Keratinocyte (primary cell): Measurements from ENCODE around the gene R3HDM1. TPM values are rescaled to one million over a fixed set of nuclear protein-coding genes. Genes with fewer than 3 reads are reported as not detected.

Experiments used
- DNase-seq: peaks from one replicate; pipeline ENCODE4 v3.0.0-alpha.2; 2011; ENCODE audit warnings: low read depth, missing footprints, low spot score
- FAIRE-seq: peaks from 2 replicates; lab custom pipeline; 2011; peaks lifted over from hg19 to GRCh38; lab: Jason Lieb, UNC
- H2AFZ ChIP-seq: 2 replicates; pipeline ENCODE4 v1.6.0; 2012; ENCODE audit warnings: low read length, control low read depth, inconsistent platforms; ENCODE audit not compliant: control insufficient read depth
- H3K27ac ChIP-seq: 2 replicates; pipeline ENCODE4 v1.5.1; 2011; ENCODE audit warnings: low read length; ENCODE audit not compliant: control insufficient read depth, insufficient read depth
- H3K27me3 ChIP-seq: 3 replicates; pipeline ENCODE4 v1.6.0; 2011; ENCODE audit warnings: low read length; ENCODE audit not compliant: control insufficient read depth, insufficient read depth; ENCODE audit errors: extremely low read depth
- H3K36me3 ChIP-seq, 2 experiments: 2 replicates in 1 of 2; 3 replicates in 1 of 2; pipeline ENCODE4 v1.5.1; 2011; ENCODE audit warnings: low read length in 2 of 2, mild to moderate bottlenecking in 1 of 2; ENCODE audit not compliant: control insufficient read depth in 2 of 2, insufficient read depth in 2 of 2; ENCODE audit errors: extremely low read depth in 1 of 2
- H3K4me1 ChIP-seq: 3 replicates; pipeline ENCODE4 v1.5.1; 2011; ENCODE audit warnings: low read length; ENCODE audit not compliant: control insufficient read depth, insufficient read depth; ENCODE audit errors: extremely low read depth
- H3K4me2 ChIP-seq: 3 replicates; pipeline ENCODE4 v1.6.0; 2011; ENCODE audit warnings: low read depth, low read length; ENCODE audit not compliant: control insufficient read depth, insufficient read depth; ENCODE audit errors: extremely low read depth
- H3K4me3 ChIP-seq, 3 experiments: fragments of 200-600 bp in 1 of 3; sonication (generic) in 1 of 3; 2 replicates in 2 of 3; 3 replicates in 1 of 3; pipeline ENCODE4 v1.5.1; 2011 to 2016; ENCODE audit warnings: low read length in 3 of 3, mild to moderate bottlenecking in 3 of 3, control low read depth in 2 of 3, inconsistent platforms in 1 of 3, low read depth in 1 of 3, mixed read lengths in 1 of 3, mixed run types in 1 of 3, moderate library complexity in 1 of 3; ENCODE audit not compliant: control insufficient read depth in 2 of 3, insufficient read depth in 2 of 3; ENCODE audit errors: extremely low read depth in 1 of 3
- H3K79me2 ChIP-seq: 2 replicates; pipeline ENCODE4 v1.6.0; 2012; ENCODE audit warnings: low read length; ENCODE audit not compliant: control insufficient read depth, insufficient read depth
- H3K9ac ChIP-seq: 3 replicates; pipeline ENCODE4 v1.6.0; 2011; ENCODE audit warnings: low read length; ENCODE audit not compliant: control insufficient read depth, insufficient read depth; ENCODE audit errors: extremely low read depth
- H3K9me1 ChIP-seq: 3 replicates; pipeline ENCODE4 v1.6.0; 2011; ENCODE audit warnings: low read length; ENCODE audit not compliant: control insufficient read depth, insufficient read depth; ENCODE audit errors: extremely low read depth
- H3K9me3 ChIP-seq: 2 replicates; pipeline ENCODE4 v1.5.1; 2012; ENCODE audit warnings: low read depth, low read length; ENCODE audit not compliant: control insufficient read depth
- H4K20me1 ChIP-seq: 3 replicates; pipeline ENCODE4 v1.6.0; 2011; ENCODE audit warnings: low read length; ENCODE audit not compliant: control insufficient read depth, insufficient read depth; ENCODE audit errors: extremely low read depth
- EZH2 ChIP-seq: IDR thresholded peaks from one replicate; pipeline ENCODE4 v1.6.1; 2012; ENCODE audit warnings: inconsistent platforms, mild to moderate bottlenecking, low read length, moderate library complexity
- dilution Hi-C: fragments of 300-500 bp; cut with MboI; formaldehyde crosslinking; loops from one replicate; pipeline ENCODE4 v1.7.0; 2020; ENCODE audit warnings: low sequenced_read_pairs; ENCODE audit not compliant: extremely low pct_ligation_motif_present
- polyA plus RNA-seq, 5 experiments: library from polyadenylated mRNA; depleted of rRNA in 3 of 5; stranded (reverse) in 3 of 5; stranded (forward) in 1 of 5; unstranded in 1 of 5; fragments of >200 nt; gene quantifications; 1 replicate in 1 of 5; 2 replicates in 3 of 5; 3 replicates in 1 of 5; pipeline versions ENCODE4 v1.2.1 to v1.2.3, GENCODE V29; 2011 to 2012; ENCODE audit warnings: missing spikeins in 2 of 5, low read depth in 1 of 5, low replicate concordance in 1 of 5
- TF ChIP-seq, protein P1 (sequence below), 3 experiments: IDR thresholded peaks in 1 of 3; conservative IDR thresholded peaks in 1 of 3; optimal IDR thresholded peaks in 1 of 3; 2 replicates in 2 of 3; 3 replicates in 1 of 3; pipeline versions ENCODE3 to v1.5.1; 2011; ENCODE audit warnings: low read length in 3 of 3, mild to moderate bottlenecking in 3 of 3, moderate library complexity in 2 of 3, control low read depth in 1 of 3, inconsistent platforms in 1 of 3; ENCODE audit not compliant: insufficient read depth in 2 of 3; ENCODE audit errors: extremely low read depth in 1 of 3

R3HDM1 gene
- polyA plus RNA-seq, 1 donor (not counting 4 experiments of a cell fraction or from before 2014, with no cell fraction given), result 41.0 TPM

DNA sequence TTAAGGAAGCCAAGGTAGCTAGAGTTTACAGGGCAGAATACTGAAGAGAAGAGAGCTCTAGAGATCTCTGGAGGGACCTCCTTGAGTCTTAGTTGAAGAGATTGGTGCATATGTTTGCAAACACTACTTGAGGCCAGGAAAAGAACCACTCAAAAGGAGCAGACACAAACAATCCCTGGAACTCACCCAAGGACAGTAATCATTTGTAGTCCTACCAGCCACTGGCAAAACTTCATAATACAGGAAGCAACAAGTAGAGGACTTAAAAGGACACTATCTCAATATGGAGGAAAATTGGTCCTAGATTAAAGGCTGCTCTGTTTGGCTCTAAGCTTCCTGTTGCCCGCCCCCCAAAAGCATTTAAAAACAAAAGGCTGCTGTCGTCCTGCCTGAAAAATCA is 163.4 kb downstream of the R3HDM1 start:
- H3K4me1 ChIP-seq, result no peaks in the 10 kb centered on the region
- no peaks in the 10 kb centered on the region for H3K27me3 ChIP-seq
- dilution Hi-C loops, result no loop called here
- no peak overlapping the region for H3K4me3 ChIP-seq
- no peak overlapping the region for H3K4me2 ChIP-seq
- no peaks in the 10 kb centered on the region for H4K20me1 ChIP-seq
- H3K9ac ChIP-seq, result no peak overlapping the region
- FAIRE-seq, result no peak
- H3K79me2 ChIP-seq, result no peaks in the 10 kb centered on the region
- no peak for TF ChIP-seq EZH2
- TF ChIP-seq, protein P1, sequence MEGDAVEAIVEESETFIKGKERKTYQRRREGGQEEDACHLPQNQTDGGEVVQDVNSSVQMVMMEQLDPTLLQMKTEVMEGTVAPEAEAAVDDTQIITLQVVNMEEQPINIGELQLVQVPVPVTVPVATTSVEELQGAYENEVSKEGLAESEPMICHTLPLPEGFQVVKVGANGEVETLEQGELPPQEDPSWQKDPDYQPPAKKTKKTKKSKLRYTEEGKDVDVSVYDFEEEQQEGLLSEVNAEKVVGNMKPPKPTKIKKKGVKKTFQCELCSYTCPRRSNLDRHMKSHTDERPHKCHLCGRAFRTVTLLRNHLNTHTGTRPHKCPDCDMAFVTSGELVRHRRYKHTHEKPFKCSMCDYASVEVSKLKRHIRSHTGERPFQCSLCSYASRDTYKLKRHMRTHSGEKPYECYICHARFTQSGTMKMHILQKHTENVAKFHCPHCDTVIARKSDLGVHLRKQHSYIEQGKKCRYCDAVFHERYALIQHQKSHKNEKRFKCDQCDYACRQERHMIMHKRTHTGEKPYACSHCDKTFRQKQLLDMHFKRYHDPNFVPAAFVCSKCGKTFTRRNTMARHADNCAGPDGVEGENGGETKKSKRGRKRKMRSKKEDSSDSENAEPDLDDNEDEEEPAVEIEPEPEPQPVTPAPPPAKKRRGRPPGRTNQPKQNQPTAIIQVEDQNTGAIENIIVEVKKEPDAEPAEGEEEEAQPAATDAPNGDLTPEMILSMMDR (optimal IDR thresholded peaks at IDR 0.05 in 1 of 3, IDR thresholded peaks at IDR 0.05 in 1 of 3, conservative IDR thresholded peaks at IDR 0.05 in 1 of 3; ENCODE audit: extremely low read depth in 1 of 3, insufficient read depth in 2 of 3, low read length in 3 of 3), result no peak
- no peaks in the 10 kb centered on the region for H3K36me3 ChIP-seq
- H3K27ac ChIP-seq, result no peak overlapping the region
- H3K9me3 ChIP-seq, result no peaks in the 10 kb centered on the region
- no peak for DNase-seq
- no peaks in the 10 kb centered on the region for H3K9me1 ChIP-seq
- H2AFZ ChIP-seq, result no peak overlapping the region

DNA sequence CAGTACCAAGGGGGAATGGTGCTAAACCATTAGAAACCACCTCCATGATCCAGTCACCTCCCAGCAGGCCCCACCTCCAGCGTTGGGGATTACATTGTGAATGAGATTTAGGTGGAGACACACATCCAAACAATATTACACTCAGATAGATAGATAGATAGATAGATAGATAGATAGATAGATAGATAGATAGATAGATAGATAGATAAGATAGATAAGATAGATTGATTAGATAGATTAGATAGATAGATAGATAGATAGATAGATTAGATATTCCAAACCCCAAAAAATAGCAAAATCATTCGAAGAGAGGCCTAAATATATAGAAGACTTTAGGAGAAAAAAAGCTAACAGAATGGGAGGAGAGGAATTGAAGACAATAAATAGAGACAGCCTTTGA is 167.6 kb downstream of the R3HDM1 start:
- H3K4me3 ChIP-seq, result no peak overlapping the region
- H4K20me1 ChIP-seq, result no peaks in the 10 kb centered on the region
- H3K4me1 ChIP-seq, result no peaks in the 10 kb centered on the region
- H3K27me3 ChIP-seq, result no peaks in the 10 kb centered on the region
- H3K36me3 ChIP-seq, result no peaks in the 10 kb centered on the region
- no peak overlapping the region for H3K27ac ChIP-seq
- no peaks in the 10 kb centered on the region for H3K9me3 ChIP-seq
- no peaks in the 10 kb centered on the region for H3K9me1 ChIP-seq
- DNase-seq (no peak), FAIRE-seq (no peak)
- dilution Hi-C loops, result no loop called here
- H2AFZ ChIP-seq, result no peak overlapping the region
- H3K9ac ChIP-seq, result no peak overlapping the region
- H3K79me2 ChIP-seq, result no peaks in the 10 kb centered on the region
- H3K4me2 ChIP-seq, result no peak overlapping the region
- TF ChIP-seq, protein P1 (optimal IDR thresholded peaks at IDR 0.05 in 1 of 3, IDR thresholded peaks at IDR 0.05 in 1 of 3, conservative IDR thresholded peaks at IDR 0.05 in 1 of 3; ENCODE audit: extremely low read depth in 1 of 3, insufficient read depth in 2 of 3, low read length in 3 of 3), result no peak
- TF ChIP-seq EZH2, result no peak
